PFSK-1 (cell line): Measurements from ENCODE around the gene PTPN21.

Experiments
- POLR2AphosphoS5 ChIP-seq: IDR thresholded peaks from 2 replicates; pipeline ENCODE4 v1.6.1; 2012; ENCODE audit warnings: low read depth, mild to moderate bottlenecking, control low read depth, low read length, moderate library complexity
- REST ChIP-seq, 2 experiments: IDR thresholded peaks; 2 replicates each; pipeline versions ENCODE4 v1.6.1 to v1.8.0; 2011 to 2012; ENCODE audit warnings: low read depth in 2 of 2, low read length in 2 of 2, control low read depth in 1 of 2, inconsistent platforms in 1 of 2, mild to moderate bottlenecking in 1 of 2, moderate library complexity in 1 of 2; ENCODE audit not compliant: insufficient read depth in 1 of 2
- TAF1 ChIP-seq: IDR thresholded peaks from 2 replicates; pipeline ENCODE4 v1.6.1; 2012; ENCODE audit warnings: low read length, control low read depth, borderline replicate concordance; ENCODE audit not compliant: insufficient read depth

DNA sequence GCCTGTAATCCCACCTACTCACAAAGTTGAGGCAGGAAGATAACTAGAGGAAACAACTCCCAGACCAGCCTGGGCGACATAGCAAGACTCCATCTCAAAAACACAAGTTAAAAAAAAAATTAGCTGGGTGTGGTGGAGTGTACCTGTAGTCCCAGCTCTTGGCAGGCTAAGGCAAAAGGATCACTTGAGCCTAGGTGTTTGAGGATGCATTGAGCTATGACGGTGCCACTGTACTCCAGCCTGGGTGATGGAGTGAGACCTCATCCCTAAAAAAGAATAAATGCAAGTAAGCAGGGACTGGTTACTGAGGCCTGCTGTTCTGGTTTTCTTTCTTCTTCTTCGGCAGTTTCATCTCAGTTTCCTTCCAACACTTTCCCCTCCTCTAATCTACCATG is 7.4 kb downstream of the PTPN21 start:
- TF ChIP-seq POLR2AphosphoS5: no peak
- TF ChIP-seq TAF1: no peak
- no peak for TF ChIP-seq REST (IDR thresholded peaks at IDR 0.05; ENCODE audit: insufficient read depth in 1 of 2, low read depth in 2 of 2, low read length in 2 of 2)
